ENCODE data around the gene ADCY1.

ADCY1 gene

DNA sequence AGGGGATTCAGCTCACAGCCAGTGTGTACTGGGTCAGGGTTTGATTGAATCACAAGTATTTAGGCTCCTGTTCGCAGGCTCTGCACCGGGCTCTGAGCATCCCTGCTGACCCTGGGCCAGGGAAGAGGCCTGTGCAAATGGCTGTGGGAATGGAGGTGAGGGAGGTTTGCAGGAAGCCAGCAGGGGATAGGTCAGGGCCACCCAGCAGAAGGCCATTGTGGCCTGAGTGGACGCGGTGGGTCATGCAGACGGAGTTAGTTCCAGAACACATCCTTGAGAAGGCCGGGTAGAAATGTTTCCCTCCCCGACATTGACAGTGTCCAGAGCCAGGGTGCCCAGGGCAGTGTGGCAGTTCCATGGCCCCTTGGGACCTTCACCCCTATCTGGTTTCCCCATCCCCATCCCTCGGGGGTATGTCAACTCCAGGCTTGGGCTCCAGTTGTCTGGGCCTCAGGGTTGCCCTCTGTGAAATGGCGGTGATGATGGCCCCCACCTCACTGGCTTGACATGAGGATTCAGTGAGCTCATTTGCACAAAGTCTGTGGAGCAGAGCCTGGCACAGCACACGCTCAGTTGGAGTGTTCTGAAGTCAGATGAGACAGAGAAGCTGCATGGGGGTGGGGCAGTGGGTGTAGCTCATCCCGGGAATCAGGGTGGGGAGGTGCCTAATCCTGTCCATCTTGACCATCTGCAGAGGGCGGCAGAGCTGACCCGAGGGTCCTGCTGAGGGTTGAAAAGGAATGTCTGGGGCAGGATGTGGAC, 107.6 kb downstream of the ADCY1 start:
- DNase-seq, result no peak

DNA sequence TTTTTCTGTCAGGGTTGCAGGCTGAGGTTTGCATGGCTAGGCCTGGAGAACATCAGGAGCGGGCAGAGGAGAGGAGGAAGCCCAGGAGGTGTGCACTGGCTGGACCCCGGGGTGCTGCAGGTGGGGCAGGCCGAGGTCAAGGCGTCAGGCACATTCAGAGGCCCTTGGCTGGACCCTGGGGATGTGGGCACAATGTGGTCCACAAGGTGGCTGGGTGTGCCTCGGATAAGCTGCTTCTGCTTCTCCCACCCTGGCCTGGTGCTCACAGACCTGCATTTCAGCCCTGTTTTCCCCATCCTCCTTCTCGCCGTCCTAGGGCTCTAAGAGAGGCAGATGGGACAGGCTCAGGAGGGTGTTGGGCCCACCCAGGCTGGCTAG, 108.2 kb downstream of the ADCY1 start:
- no peak for DNase-seq

DNA sequence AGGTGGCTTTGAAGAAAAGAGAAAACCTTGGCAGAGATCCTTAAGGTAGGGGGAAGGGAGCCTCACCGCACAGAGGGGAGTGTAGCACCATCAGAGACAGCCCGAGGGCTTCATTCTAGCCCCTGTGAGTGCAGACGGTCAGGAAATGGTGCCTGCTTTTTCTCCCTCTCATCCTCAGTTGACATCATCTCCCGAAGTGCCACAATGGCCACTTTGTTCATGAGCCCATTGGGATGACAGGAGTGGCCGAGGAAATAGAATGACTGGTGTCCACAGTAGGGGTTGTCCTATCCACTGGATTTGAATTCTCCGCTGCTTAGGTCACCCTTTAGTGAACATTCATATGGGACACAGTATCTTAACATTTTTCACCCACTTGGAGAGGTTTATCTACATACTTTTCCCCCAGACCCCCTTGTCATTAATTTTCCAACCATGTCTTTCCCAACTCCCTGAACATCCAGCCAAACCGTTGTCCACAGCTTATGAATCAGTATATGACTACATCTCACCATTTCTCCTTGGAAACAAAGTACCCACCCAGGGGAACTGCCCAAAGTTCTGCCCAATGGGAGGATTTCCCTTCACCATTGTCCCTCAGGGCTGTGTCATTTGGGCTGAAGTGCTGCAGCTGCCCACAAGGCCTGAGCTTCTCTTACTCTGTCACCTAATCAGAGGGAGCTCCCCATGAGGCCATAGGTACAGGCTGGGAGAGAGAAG, 108.8 kb downstream of the ADCY1 start:
- no peak for DNase-seq

DNA sequence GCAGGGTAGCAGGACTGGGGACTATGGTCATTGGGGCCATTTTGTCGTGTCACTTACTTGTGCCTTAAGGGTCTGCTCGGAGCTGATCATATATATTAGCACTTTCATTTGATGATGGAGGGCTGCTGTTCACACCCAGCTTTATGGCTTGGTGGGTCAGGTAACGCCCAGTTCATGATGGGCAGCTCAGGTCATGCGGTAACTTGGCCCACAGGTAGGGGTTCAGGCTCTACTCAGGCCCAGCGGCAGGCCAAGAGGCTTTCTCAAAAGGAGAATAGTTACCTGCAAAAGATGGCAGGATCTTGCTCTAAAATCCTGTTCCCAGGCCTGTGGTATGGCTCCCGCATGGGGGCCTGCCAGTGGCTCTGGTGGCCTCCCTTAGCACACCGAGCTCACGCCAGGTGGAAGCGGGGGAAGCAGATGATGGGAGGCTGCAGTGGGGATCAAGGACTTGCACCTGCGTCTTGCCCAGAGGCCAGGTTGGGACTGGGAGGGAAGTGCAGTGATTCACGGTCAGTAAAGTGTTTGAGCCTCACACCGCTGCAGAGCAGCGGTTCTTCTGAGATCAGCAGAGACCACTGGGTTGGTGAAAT, 109.5 kb downstream of the ADCY1 start:
- DNase-seq, result no peak

DNA sequence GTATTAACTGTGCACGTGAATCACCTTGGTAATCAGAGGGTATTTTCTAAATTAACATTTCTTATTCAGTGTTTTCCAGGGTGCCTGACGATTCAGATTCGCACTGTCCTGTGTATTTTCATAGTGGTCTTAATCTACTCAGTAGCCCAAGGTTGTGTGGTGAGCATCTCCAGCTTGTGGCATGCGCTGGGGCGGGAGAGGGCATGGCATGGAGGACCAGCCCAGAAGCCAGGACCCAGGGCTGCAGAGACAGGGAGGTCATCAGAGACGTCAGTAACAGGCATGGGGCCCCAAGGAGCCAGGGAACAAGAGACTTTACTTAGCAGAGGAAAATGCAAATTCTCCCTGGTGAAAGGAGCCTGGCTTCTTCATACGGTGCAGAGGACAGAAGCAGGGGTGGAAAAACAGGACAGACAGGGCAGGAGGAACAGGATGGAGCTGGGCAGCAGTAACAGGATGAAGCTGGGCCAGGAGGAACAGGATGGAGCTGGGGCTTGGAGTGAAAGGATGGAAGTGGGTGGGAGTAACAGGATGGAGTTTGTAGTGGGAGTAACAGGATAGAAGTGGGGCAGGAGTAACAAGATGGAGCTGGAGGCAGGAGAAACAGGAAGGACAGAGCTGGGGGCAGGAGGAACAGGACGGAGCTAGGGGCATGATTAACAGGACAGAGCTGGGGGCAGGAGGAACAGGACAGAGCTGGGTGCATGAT, 110.9 kb downstream of the ADCY1 start:
- no peak for DNase-seq

DNA sequence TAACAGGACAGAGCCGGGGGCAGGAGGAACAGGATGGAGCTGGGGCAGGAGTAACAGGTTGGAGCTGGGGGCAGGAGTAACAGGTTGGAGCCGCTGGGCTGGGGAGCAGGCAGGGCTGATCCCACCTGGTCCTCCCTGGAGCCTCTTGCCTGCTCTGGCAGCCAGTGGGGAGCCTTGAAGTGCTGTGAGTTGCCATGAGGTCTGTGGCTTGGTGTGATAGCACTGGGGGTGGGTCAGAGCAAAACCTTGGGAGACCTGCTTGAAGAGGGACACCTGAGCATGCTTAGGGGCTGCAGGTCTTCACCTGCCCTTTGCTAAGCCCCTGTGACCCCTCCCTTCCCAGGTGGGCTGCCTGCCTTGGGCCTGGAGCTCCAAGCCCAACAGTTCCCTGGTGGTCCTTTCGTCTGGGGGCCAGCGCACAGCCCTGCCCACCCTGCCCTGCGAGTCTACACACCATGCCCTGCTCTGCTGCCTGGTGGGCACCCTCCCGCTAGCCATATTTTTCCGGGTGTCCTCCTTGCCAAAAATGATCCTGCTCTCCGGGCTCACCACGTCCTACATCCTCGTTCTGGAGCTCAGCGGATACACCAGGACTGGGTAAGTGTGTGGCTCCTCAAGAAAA, 111.6 kb downstream of the ADCY1 start:
- DNase-seq, result no peak

DNA sequence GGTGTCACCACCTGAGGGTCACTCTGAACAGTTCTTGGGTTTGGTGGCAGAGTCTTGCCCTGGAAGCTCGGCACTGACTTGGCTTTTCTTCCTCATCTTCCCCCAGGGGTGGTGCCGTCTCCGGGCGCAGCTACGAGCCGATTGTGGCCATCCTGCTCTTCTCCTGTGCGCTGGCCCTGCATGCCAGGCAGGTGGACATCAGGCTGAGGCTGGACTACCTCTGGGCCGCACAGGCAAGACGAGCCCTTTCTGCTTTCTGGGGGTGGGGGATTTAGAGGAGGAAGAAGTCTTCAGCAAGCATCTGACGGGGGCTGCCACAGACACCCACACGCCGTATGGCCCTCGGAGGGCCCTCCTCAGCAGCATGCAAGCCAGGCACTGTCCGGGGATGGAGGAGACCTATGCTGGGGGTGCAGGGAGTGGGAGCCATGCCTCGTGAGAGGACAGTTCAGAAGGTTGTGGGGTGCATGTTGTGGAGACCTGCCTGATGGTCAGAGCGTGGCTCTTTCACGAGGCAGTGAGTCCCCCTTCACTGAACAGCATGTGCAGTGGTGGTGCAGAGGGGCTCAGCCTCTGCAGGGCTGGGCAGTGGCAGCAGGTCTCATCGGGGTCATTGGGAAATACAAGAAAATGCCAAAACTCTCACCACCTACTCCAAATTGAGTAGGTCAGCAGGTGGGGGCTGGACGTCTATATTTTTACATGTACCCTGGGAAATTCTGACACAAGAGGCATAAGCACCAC, 112.4 kb downstream of the ADCY1 start:
- no peak for DNase-seq

DNA sequence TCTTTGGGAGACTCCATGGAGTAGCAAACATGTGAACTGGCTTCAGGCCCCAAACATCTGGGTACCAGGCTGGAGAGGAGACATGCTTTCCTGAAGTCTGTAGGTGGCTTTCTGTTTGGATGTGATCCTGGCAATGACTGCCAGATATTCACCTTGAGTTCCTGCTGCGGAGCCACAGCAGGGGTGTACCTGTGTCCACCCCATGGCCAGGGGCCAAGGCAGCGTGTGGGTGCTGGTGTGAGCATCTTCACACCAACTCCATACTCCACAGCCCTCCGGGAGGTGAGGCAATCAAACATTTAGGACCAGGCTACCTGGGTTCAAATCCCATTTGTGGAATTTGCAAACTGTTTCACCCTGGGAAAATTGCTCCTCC, 113.0 kb downstream of the ADCY1 start:
- DNase-seq, result no peak

DNA sequence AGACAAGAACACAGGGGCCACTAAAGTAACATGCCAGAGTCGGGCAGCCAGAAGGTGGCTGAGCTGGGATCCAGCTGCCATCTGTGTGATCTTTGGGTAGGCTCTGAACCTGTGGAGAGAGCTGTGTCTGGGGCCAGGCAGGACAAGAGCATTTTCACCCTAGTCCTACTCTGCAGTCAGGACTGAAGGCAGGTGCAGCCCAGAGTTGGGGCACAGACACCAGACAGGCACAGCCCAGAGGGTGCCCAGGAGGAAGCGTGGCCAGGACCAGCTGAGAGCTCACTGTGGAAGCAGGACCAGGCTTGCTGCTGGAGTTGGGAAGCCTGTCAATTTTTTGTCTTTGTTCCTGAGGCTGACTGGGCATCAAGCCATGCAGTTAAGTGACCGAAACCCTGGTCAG, 113.6 kb downstream of the ADCY1 start:
- no peak for DNase-seq

DNA sequence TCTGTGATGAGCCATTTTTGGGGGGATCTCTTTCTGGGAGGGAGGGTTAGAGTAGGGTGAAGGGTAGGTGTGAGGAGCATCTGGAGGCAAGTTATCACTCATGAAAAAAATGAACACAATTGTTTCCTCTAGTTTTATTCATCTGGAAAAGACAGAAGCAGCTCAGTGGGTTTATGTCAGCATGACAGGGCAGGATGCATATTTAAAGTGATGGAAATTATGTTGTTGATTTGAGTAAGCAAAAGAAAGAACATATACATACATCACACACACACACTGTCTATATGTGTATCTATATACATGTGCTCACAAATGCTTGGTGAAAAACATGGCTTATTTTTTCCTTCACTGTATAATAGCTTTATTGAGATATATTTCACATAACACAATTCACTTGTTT, 114.2 kb downstream of the ADCY1 start:
- no peak for DNase-seq

DNA sequence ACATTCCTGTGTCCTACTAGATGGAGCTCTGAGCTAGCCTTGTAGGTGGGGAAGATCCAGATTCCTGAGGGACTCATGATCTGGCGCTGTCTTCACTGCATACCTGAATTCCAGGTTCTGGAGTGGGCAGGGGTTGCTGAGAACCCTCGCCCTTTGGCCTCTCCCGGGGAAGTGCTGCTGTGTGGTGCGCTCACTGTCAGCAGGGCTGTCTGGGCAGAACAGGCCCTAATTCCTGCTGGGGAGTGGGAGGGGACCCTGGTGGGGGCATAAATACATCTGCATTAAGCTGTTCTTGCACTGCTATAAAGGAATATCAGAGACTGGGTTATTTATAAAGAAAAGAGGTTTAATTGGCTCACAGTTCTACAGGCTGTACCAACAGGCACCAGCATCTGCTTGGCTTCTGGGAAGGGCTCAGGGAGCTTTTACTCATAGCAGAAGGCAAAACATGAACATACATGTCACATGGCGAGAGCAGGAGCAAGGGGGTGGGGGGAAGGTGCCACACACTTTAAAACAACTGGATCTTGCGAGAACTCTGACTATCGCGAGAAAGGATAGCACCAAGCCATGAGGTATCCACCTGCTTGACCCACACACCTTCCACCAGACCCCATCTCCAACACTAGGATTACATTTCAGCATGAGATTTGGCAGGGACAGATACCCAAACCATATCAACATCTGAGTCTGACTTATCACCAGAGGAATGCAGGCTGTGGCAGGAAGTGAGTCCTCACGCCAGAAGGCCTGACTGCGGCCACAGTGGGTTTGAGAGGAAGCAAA, 115.0 kb downstream of the ADCY1 start:
- DNase-seq, result no peak

DNA sequence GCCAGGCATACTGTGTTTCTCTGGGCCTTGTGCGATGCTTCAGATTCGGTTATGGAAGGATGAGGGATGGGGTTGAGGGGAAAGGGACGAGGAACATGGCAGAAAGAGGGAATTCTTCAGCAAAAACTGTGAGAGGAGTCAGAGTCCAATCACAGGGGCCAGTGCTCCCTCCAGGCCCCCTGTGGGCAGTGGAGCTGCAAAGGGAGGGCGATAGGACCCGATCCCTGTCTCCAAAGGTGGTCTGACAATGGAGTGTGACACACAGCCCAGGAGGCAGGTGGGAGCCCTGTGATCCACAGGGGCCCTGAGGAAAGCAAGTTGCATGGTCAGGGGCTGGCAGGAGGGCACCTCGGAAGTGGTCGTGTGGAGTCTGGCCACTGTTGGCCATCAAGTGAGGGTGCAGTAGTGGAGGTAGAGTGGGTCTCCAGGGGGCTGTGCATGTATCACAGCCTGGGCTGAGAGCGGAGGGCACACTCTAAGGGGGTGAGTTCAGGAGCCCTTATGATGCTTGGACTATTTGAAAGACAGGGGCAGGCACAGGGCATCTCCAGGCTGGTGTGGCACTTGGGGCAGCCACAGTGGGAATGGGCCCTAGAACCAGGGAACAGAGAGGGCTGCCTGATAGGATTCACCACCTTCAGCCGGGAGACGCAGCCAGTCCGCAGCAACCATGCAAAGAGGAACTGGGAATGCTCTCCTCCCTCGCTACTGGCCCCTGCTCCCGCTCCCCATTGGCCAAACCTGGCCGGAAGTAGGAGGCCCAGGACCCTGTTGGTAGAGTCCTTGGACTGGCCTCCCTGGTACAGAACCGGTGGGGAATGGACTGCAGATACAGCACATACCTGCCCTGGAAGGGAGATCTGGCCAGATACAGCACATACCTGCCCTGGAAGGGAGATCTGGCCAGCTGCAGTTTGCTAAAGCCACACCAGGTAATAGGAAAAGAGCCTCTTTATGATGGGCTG, 115.9 kb downstream of the ADCY1 start:
- DNase-seq, result no peak

DNA sequence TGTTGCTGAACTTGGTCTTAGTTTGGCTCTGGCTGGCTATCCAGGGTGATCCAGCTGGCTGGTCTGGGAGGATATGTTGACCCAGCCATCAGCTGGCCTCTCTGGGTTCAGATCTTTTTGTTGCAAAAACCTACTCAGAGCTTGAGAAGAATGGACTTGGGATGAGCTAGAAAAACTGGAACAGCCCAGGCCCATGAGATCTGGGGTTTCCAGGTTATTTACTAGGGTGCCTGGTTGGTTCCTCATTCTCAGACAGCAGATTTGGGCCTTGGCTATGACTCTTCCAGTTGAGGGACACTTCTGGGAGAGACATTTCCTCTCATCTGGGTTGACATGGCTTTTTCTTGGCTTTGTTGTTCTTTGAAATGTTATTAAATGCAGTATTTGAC, 116.6 kb downstream of the ADCY1 start:
- DNase-seq, result no peak

DNA sequence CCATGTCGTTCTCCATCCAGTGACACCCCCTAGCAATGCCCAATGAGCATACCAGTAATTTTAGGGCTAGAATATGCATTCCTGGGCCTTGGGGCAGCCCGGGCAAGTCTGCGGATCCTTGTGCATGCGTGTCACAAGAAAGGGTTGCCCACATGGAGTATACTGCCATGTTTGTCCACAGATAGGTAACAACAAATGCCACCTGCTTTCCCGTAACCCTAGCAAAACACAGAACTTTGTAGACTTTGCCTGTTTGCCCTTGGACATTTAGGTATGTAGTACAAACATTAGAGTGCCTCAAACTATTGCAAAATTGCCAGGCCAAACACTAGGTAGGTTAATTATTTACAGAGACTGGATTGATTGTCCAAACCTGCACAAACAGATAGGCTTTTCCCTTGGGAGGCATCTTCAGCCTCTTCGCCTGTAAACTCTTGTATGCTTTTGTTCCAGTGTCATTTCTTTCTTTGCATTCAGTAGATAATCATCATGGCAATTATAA, 117.0 kb downstream of the ADCY1 start:
- DNase-seq, result no peak

DNA sequence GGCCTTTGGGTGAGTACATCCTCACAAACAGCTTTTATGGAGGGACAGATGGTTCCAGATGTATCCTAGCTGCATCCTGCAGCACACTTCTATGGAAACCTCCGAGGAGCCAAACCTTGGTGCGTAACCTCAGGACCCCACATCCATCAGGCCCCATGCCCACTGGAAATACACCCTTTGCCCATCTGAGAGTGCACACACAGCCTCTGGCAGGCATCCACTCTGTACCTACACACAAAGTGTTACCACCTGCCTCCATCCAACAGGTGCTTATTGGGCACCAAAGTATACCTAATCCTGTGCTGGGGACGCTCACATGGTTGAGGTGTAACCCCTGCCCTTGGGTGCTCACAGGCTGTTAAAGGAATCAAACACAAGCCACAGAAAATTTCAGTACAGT, 117.9 kb downstream of the ADCY1 start:
- DNase-seq, result no peak

DNA sequence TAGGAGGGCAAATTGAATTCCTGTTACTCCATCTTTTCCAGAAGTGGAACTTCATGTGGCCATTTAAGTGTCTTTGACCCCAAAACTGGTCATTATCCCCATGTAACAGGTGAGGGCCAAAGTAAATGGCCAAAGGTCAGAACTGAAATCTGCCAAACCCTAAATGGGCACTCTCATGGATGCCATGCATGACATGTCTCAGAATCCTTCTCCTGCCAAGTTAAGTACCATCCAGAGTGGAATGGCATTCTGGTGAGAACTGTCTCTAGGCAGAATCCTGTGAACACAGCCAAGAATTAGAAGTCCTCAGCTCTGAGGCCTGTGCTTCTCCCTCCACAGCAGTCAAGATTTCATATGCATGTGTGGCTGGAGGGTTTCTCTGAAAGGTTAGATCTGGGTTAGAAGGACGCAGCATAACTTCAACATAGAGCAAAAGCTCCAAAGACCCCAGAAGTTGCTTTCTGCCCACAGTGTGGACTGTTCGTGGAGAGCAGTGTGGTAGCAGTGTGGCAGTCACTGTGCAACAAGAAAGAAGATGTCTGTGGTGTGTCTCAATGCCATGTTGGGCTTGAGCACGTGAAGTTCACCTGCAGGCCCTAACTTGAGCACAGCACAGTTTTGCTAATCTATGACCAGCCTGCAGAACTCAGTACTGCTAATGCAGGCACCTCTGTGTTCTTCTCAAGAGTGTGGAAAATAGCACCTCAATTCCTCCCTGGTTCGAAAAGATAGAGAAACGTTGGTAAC, 121.3 kb downstream of the ADCY1 start:
- no peak for DNase-seq

DNA sequence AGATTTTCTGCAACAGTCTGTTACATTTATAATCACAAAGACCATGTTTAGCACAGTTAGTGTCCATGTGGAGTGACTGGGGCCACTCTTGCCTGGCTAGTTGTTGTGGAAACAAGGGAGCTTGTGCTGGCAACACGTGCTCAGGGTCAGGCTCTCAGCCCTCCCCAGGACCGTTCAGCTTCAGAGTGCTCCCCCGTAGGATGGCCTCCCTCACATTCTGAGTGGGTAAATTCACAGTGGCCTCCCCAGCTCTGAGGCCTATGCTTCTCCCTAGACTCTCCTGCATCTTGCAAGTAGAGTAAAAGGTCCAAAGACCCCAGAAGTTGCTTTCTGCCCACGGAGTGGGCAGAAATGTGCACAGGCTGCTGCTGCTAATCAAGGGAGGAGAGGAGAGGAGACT, 122.3 kb downstream of the ADCY1 start:
- DNase-seq, result no peak

DNA sequence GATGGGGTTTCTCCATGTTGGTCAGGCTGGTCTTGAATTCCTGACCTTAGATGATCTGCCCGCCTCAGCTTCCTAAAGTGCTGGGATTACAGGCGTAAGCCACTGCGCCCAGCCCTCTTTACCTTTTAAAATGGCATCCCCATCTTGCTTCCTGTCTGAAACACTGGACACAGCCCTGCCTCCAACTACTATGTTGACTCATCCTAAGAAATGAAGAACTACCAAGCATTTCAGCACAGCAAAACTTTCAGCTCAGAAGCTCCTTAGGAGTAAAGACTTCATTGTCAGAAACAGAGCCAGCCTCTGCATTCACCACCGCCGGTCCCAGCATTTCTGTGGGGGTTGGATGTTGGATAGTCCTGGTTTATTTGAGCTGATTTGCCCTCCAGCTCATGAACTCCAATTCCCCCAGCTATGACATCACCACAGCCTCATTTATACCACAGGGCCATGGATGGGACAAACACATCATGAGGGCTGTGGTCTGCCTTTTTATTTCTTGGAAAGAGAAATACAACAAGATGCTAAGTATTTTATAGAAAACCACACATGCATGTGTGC, 123.5 kb downstream of the ADCY1 start:
- no peak for DNase-seq

Data from cerebellar nuclear complex (tissue), 1 donor.